Stimulated activated CD4-positive, alpha-beta T cell treated with anti-CD3 and anti-CD28 coated beads, Interleukin-15, amount 100 ng/mL, for 48 hours (primary cell): ENCODE measurements around the gene ZNF775.
A peak's percentile ranks its signal among the peaks of the same experiment; 100 is the strongest.

Experiments
- DNase-seq, 2 donors: peaks; one replicate each; pipeline ENCODE4 v3.0.0-alpha.2; 2020; ENCODE audit warnings: low read depth in 2 of 2

ZNF775 gene

GRCh38 chr7:150368884-150369747 is 10.0 kb upstream of the ZNF775 start:
- DNase-seq, result peak in 1 of 2 donors; percentile 30

DNA sequence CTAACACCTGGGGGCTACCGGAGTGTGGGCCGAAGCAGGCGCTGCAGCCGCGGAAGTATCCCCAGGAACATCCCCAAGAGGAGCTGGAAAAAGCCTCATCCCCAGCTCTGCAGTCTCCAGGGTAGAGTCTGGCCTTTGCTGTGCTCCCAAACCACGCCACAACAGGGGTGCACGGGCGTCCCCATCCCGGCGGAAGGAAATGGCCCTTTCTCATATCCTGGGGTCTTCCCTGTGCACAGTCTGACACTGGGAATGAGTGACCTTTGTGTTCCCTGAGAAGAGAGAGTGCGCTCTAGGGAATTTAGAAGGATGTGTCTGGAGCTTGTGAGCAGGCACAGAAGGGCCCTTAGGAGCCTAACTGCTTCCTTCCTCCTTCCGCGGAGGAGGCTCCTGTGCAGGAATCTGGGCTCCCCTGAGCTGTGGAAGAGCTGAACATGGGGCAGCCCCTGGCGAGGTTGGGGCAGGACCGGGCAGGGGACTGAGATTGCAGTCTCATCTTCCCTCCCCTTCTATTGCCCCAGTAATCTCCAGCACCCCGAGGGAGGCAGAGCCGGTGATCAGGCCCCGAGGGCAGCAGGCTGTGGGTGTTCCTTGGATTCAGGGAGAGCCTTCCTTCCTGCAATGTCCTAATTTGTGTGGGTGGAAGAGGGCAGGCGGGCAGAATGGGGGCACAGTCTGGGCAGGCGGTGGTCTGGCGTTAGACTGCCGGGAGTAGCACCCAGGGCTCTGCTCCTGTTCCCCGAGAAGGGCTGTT is 9.2 kb upstream of the ZNF775 start:
- DNase-seq, result no peak

DNA sequence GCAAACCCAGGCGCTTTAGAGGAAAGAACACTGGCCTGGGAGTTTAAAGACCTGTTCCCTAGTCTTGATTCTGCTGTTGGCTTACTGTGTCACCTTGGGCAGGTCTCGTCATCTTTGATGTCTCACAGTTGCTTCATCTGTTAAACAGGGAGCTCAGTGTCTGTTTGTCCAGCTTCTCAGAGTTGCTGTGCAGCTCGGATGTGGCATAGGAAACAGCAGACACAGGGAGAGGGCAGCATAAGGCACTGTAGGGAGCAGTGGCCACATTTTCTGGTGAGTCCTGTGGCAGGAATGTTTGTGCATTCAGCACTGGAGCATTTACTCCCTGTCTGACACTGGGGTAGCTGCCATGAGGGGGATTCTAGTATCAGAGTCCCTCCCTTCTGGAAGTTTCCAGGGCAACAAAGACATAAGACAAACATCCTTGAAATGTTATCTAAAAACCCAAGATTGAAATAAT is 8.5 kb upstream of the ZNF775 start:
- no peak for DNase-seq

- DNase-seq, result no peak
Measured at GRCh38 chr7:150371131-150371995, 7.8 kb upstream of the ZNF775 start.

DNA sequence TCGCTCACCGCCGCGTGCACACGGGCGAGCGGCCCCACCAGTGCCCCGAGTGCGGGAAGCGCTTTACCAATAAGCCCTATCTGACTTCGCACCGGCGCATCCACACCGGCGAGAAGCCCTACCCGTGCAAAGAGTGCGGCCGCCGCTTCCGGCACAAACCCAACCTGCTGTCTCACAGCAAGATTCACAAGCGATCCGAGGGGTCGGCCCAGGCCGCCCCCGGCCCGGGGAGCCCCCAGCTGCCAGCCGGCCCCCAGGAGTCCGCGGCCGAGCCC is 7.2 kb upstream of the ZNF775 start:
- DNase-seq, result no peak

- DNase-seq, result no peak
Measured at GRCh38 chr7:150372271-150373048, 6.7 kb upstream of the ZNF775 start.

DNA sequence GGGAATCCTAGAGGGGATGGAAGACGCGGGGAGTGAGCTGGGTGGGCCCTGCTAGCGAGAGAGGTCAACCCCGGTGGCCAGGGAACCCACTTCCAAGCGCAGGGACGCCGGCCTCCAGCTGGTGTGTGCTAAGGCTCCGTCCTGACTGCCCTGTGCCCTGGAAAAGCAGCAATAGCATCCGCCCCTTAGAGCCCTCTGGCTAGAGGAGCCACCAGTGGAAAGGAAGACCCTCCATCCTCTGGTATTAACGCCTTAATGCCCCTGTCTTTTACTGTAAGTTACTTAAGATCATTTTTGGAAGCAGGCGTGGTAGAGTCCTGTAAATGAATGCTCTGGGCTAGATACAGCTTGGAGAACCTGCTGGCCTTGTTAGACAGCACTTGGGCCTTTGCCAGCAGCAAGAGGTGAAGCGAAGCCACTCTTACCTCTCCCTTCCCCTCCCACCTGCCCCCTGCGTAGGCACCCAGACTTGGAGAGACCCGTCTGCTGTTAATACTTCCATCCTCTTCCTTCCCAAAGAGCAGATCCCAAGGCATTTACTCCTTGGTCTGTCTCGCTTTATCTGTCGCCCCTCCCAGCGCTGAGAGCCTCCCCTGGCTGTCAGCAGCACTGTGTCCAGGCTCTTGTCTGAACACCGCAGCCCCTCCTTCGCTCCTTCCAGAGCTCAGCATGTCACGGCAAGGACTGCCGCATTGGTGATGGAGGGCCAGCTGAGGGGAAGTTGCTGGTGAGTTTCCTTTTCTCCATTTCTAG is 5.9 kb upstream of the ZNF775 start:
- DNase-seq, result no peak

DNA sequence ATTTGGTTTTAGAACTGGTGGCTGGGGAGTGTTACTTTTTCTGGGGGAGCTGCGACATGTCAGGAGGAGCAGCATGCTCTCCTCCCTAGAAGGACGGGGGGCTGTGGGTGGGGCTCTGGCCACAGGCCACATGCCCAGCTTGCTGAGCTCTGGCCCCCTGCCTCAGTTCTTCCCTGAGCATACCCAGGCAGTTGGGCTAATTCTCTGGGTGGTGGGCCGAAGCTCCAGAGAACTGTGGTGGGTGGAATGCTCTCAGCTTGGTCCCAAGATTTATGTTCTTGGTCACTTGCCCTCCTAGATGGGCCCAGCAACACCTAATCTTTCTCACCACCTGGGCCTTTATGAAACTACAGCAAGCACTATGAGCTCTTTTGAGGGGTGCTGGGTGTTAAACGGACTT is 5.1 kb upstream of the ZNF775 start:
- no peak for DNase-seq

GRCh38 chr7:150374472-150374871 is 4.7 kb upstream of the ZNF775 start:
- no peak for DNase-seq

DNA sequence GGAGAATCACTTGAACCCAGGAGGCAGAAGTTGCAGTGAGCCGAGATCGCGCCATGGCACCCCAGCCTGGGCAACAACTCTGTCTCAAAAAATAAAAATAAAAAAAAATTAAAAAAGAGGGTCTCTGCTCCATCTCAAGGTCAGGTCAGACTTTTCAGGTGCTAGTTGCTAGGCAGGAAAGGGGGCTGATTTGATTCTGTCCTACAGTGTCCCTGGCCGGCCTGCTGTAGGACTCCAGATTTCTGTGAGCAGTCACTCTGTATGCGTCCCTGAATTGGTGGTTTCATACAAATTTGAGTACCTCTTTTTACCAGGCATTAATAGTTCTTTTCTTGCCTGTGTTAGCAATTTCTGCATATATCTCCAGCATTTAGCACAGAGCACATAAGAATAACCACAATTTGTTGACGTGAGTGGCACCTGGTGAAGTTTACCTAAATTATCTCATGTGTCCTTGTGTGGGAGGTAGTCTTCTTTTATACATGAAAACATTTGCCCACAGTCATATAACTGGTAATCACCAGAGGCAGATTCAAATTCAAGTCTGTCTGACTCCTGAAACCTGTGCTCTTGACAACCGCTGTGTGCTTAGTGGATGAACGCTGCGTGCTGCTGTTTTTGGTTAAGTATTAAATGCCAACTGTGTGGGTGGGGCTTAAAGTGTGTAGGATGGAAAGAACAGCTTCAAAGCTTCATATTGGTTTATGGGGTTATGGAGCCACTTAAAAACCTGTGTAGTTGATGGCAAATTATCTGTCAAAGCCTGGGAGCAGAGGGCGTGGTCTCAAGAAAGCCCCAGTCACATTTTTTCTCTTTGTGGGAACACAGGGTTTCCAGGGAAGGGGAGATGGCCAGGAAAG is 3.2 kb upstream of the ZNF775 start:
- peak in 1 of 2 donors; percentile 32 for DNase-seq

DNA sequence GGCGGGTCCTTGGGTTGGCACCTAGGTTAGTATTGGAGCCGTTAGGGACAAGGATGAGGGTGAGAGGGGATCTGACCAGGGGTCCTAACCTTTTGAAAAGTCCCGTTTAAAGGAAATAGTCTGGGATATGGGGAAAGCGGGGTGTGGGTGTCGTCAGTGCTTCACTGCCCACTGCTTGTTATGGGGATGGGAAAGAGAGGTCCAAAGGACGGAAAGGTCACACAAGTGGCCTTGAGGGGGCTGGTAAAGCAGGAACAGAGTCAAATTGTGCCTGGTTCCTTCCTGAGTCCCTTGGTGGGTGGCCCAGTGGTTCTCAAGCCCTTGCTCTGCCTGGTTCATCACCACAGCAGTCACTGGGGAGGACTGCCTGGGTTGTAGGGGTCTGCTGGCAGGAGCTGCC is 2.6 kb upstream of the ZNF775 start:
- DNase-seq, result no peak

GRCh38 chr7:150377196-150377595 is 1.9 kb upstream of the ZNF775 start:
- DNase-seq, result no peak

- no peak for DNase-seq
Measured at GRCh38 chr7:150377635-150378034, 1.5 kb upstream of the ZNF775 start.

DNA sequence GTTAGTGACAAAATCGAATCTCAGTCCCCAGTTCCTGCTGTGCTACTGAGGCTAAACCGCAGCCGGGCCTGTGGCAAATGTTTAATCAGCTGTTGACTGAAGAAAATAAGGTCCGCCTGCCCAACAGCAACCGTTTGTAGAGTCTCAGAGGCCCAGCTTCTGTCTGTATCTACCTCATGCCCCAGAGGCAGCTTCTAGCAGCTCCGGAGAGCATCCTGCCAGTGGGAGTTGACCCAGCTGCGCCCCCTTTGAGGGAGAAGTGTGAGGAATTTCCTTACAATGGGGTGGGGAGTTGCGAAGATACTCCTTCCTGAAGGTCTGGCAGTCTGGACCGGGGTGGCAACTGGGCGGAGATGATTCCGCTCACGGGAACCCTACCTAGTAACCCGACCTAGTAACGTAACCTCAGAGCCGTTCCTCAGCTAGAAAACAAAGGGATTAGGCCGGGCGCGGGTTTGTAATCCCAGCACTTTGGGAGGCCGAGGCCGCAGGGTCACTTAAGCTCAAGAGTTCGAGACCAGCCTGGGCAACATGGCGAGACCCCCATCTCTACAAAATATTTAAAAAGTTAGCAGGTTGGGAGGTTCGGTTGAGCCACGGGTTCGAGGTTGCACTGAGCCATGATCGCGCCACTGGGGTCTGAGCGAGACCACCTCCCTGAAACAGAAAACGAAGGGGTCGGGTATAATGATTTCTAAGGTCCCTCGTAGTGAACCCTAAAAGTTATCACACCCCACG is 846 bp upstream of the ZNF775 start:
- no peak for DNase-seq

DNA sequence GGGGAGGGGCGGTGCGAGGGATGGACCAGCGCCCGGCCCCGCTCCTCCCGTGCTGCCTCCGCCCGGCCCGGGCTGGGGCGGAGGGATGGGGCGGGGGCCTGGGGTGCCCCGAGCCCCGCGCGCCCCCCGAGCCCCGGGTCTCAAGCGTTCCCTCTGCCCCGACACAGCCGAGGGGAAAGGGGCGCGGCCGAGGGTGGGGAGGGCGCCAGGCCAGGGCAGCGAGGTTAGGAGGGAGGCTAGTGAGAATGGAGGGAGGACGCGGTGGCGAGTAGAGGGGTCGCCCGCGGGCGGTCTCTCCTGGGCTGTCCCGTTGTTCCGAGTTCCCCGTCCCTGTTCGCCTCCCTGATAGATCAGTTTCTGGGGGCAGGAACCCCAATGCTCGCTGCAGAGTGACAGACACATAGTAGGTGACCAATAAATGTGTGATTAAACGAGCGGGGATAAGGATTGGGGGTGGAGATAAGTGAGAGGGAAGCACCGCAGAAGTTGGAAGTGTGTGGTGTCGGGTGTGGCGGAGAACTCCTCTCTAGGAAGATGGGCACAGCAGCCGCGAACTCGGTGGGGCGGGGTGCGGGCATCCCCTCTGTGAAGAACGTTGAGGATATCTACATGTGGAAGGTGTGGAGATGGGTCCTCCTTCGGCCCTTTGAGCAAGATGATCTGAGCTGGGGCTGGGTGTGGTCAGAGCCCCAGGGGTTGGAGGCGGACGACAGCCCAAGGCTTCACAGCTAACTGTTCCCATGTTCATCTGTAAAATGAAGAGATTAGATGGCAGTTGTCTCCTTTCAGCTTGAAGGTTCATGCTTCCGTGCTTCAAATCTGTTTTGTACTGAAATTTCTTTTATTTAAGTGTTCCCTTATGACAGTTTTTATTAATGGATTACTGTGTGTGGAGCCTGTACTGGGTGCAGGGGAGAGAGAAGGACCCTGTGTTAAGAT is 580 bp downstream of the ZNF775 start:
- no peak for DNase-seq

DNA sequence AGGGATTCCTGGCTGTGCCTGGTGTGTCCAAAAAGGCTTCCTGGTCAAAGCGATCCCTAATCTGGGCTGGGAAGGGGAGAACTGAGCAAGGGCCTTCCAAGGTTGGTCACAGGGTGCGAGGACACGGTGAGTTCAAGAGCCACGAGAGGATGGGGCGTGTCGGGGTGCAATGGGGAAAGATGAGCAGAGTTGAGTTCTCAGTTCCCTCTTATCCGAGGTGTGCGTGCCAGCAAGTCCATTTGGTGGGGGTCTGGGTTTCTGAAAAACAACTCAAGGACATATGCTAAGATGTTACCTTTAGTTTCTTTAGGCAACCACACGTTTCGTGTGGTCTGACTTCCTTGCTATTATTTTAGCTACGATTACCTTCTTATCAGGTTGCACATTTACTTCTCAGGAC is 1.3 kb downstream of the ZNF775 start:
- no peak for DNase-seq

DNA sequence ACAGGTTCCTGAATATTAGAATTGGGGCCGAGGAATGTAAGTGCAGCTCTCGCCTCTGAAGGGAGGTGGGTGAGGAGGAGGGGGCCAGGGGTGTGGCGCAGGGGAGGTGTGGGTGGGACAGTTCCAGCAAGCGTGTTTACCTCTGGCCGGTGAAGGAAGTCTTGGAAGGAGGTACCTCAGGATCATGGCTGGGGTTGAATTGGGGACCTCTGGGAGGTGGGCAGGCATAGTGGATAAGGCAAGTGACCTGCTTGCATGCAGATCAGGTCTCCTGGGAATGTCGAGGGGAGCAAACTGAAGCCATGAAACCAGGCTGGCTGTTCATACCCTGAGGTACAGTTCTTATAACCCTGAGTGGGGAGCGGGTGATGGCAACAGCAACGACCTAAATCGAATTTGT is 2.0 kb downstream of the ZNF775 start:
- no peak for DNase-seq

- no peak for DNase-seq
Measured at GRCh38 chr7:150381785-150382122, 2.6 kb downstream of the ZNF775 start.
